Measurements from ENCODE around the gene PPP3CA.

PPP3CA gene

DNA sequence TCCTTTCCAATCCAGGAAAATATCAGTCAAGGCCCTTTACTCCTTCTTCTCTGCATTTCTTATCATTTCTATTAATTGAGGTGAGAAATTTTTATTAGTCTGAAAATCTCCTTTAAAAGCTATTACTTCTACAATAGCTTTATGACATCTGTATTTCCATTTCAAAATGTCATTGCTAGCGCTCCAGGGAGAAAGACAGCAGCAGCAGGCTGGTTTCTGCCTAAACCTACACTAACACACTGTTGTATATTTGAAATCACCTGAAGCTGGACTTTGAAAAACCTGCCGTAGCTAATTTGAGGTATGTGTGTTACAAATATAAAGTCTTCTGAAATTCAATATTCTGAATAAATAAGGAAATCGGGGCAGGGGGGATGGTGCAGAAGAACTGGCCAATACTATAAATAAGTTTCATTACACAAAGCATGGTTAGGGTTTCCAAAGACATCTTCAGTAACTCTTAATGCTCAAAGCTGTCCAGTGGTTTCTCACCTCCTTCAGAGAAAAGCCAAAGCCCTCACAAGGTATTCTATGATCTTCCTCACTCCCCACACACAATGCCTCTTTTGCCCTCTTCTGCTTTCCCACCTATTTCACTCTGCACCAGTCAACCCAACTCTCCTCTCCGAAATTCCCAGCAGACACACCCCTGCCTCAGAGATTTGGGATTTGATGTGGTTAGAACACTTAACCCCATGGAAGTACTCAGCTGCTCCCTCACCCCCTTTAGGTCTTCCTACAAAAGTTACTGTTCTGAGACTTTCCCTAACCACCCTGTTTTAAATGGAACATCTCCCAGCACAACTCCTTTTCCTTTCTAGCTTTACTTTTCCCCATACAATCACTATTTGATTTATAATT lies 122.7 kb downstream of the PPP3CA start:
- Histone ChIP-seq H2BK5ac (ENCODE audit: low read length) (no peak overlapping the region), H2BK15ac (replicated peaks; ENCODE audit: low read depth) (no peak overlapping the region), H3K4me2 (ENCODE audit: low read length) (no peak overlapping the region), H3K4me3 (ENCODE audit: low read length) (no peak overlapping the region), H3K23ac (ENCODE audit: low read length) (no peak overlapping the region), H4K5ac (ENCODE audit: low read length) (no peak overlapping the region), H4K8ac (ENCODE audit: low read depth, low read length) (no peak overlapping the region), H3K79me2 (ENCODE audit: control insufficient read depth, insufficient read depth, low read length) (no peaks in the 10 kb centered on the region), H3K4ac (ENCODE audit: low read depth, low read length) (no peak overlapping the region), H3K27ac (ENCODE audit: low read depth, low read length) (no peak overlapping the region), H2BK120ac (ENCODE audit: low read depth, low read length) (no peak overlapping the region), H3K36me3 (ENCODE audit: control insufficient read depth, insufficient read depth, low read length) (no peaks in the 10 kb centered on the region), H3K4me1 (ENCODE audit: control insufficient read depth, low read depth, low read length) (no peaks in the 10 kb centered on the region), H3K9ac (ENCODE audit: low read length) (no peak overlapping the region), H3K18ac (ENCODE audit: low read length) (no peak overlapping the region), H2AK5ac (ENCODE audit: low read length) (no peak overlapping the region), H3K79me1 (ENCODE audit: low read length) (no peaks in the 10 kb centered on the region), H3K27me3 (ENCODE audit: insufficient read depth, low read length, poor library complexity) (no peaks in the 10 kb centered on the region), H3K56ac (ENCODE audit: low read length) (no peak overlapping the region)
- no CpG with 5 or more reads among the region's 4 CpGs for WGBS (ENCODE audit: extremely low coverage, insufficient coverage, low lambda C conversion rate)
- no peak for DNase-seq

DNA sequence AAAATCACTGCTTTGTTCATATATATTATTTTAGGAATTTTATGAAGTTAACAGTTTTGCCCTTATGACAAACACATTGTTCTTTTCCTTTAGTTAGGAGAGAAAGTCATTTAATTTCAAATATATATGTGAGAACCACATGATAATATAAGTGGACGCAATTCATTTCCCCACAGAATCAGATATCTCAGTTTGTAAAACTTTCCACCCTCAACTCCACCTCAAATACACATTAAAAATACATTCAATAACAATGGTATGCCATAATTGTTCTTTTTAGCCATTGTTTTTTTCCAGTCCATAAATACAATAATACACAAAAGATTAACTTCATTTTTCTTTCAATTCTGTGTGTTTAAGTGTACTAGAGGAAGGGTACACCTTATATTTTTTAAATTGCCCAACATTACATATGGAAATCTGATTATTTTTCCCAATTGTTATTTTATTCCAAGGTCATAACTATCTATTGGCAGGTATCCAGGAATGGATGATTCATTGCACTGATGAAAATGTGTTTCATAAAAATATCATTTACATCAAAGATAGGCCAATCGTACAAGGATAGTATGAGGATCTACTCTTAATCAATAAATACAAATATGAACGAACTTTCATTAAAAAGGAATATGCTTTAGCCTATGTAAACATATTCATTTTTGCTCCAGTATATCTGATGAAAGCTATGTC lies 125.0 kb downstream of the PPP3CA start:
- H3K79me1 ChIP-seq (ENCODE audit: low read length), result no peaks in the 10 kb centered on the region
- no peak overlapping the region for H3K27ac ChIP-seq (ENCODE audit: low read depth, low read length)
- no peak overlapping the region for H3K4me3 ChIP-seq (ENCODE audit: low read length)
- H3K4me2 ChIP-seq (ENCODE audit: low read length), result no peak overlapping the region
- H2BK5ac ChIP-seq (ENCODE audit: low read length), result no peak overlapping the region
- no peaks in the 10 kb centered on the region for H3K4me1 ChIP-seq (ENCODE audit: control insufficient read depth, low read depth, low read length)
- no peak overlapping the region for H4K5ac ChIP-seq (ENCODE audit: low read length)
- no peak overlapping the region for H3K23ac ChIP-seq (ENCODE audit: low read length)
- no peak overlapping the region for H2AK5ac ChIP-seq (ENCODE audit: low read length)
- no CpG with 5 or more reads among the region's 3 CpGs for WGBS (ENCODE audit: extremely low coverage, insufficient coverage, low lambda C conversion rate)
- no peak overlapping the region for H3K4ac ChIP-seq (ENCODE audit: low read depth, low read length)
- no peaks in the 10 kb centered on the region for H3K36me3 ChIP-seq (ENCODE audit: control insufficient read depth, insufficient read depth, low read length)
- H4K8ac ChIP-seq (ENCODE audit: low read depth, low read length), result no peak overlapping the region
- no peak overlapping the region for H2BK120ac ChIP-seq (ENCODE audit: low read depth, low read length)
- no peak overlapping the region for H3K56ac ChIP-seq (ENCODE audit: low read length)
- DNase-seq, result no peak
- H3K79me2 ChIP-seq (ENCODE audit: control insufficient read depth, insufficient read depth, low read length), result no peaks in the 10 kb centered on the region
- H3K27me3 ChIP-seq (ENCODE audit: insufficient read depth, low read length, poor library complexity), result no peaks in the 10 kb centered on the region
- no peak overlapping the region for H2BK15ac ChIP-seq (replicated peaks; ENCODE audit: low read depth)
- no peak overlapping the region for H3K18ac ChIP-seq (ENCODE audit: low read length)
- no peak overlapping the region for H3K9ac ChIP-seq (ENCODE audit: low read length)

DNA sequence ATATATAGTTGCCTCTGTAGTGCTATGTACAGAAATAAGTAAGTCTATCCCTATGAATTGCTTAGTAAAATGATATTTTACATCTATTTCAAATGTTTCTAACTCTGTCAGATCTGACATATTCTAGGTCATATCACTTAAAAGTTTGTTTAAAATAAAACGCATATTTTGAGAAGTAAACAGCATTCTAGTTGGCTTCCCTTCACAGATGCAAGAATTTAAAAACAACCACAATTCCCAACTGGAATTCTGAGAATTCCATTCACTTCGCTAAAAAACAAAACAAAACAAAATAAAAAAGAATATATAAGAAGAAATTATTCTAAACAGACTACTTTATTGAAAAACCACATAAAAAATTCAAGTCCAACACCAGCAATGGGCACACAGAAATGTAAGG lies 126.0 kb downstream of the PPP3CA start:
- no peak overlapping the region for H3K9ac ChIP-seq (ENCODE audit: low read length)
- no peaks in the 10 kb centered on the region for H3K27me3 ChIP-seq (ENCODE audit: insufficient read depth, low read length, poor library complexity)
- no CpG with 5 or more reads among the region's 2 CpGs for WGBS (ENCODE audit: extremely low coverage, insufficient coverage, low lambda C conversion rate)
- H2BK15ac ChIP-seq (replicated peaks; ENCODE audit: low read depth), result no peak overlapping the region
- H4K5ac ChIP-seq (ENCODE audit: low read length), result no peak overlapping the region
- no peaks in the 10 kb centered on the region for H3K4me1 ChIP-seq (ENCODE audit: control insufficient read depth, low read depth, low read length)
- no peak overlapping the region for H3K18ac ChIP-seq (ENCODE audit: low read length)
- no peak overlapping the region for H3K27ac ChIP-seq (ENCODE audit: low read depth, low read length)
- H3K79me2 ChIP-seq (ENCODE audit: control insufficient read depth, insufficient read depth, low read length), result no peaks in the 10 kb centered on the region
- DNase-seq, result no peak
- no peak overlapping the region for H2BK5ac ChIP-seq (ENCODE audit: low read length)
- no peaks in the 10 kb centered on the region for H3K79me1 ChIP-seq (ENCODE audit: low read length)
- H2AK5ac ChIP-seq (ENCODE audit: low read length), result no peak overlapping the region
- no peak overlapping the region for H2BK120ac ChIP-seq (ENCODE audit: low read depth, low read length)
- H3K4me2 ChIP-seq (ENCODE audit: low read length), result no peak overlapping the region
- no peak overlapping the region for H3K56ac ChIP-seq (ENCODE audit: low read length)
- H3K4ac ChIP-seq (ENCODE audit: low read depth, low read length), result no peak overlapping the region
- no peak overlapping the region for H4K8ac ChIP-seq (ENCODE audit: low read depth, low read length)
- no peaks in the 10 kb centered on the region for H3K36me3 ChIP-seq (ENCODE audit: control insufficient read depth, insufficient read depth, low read length)
- H3K4me3 ChIP-seq (ENCODE audit: low read length), result no peak overlapping the region
- no peak overlapping the region for H3K23ac ChIP-seq (ENCODE audit: low read length)

DNA sequence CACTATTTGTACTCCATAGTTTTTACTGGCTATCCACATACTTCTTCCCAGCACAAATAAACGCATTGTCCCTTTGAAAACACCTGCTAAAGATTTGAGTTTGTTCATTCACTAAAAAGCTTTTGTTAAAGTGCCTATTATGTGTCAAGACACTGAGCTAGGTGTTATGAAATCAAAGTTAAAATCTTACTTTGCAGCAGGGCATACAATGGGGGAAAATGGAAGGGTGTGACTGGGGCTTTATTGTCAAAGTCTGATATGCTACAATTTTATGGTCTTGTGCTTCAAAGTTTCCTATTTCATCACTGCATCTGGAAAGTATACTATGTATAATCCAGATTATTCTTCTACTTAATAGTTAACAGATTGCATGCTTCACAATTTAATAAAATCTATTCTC lies 128.4 kb downstream of the PPP3CA start:
- Histone ChIP-seq H3K9ac (ENCODE audit: low read length) (no peak overlapping the region), H3K23ac (ENCODE audit: low read length) (no peak overlapping the region), H3K4me2 (ENCODE audit: low read length) (no peak overlapping the region), H3K79me2 (ENCODE audit: control insufficient read depth, insufficient read depth, low read length) (no peaks in the 10 kb centered on the region), H3K56ac (ENCODE audit: low read length) (no peak overlapping the region), H2BK15ac (replicated peaks; ENCODE audit: low read depth) (no peak overlapping the region), H3K4me1 (ENCODE audit: control insufficient read depth, low read depth, low read length) (no peaks in the 10 kb centered on the region), H3K4me3 (ENCODE audit: low read length) (no peak overlapping the region), H3K27ac (ENCODE audit: low read depth, low read length) (no peak overlapping the region), H3K18ac (ENCODE audit: low read length) (no peak overlapping the region), H4K5ac (ENCODE audit: low read length) (no peak overlapping the region), H2BK5ac (ENCODE audit: low read length) (no peak overlapping the region), H3K4ac (ENCODE audit: low read depth, low read length) (no peak overlapping the region), H2AK5ac (ENCODE audit: low read length) (no peak overlapping the region), H3K36me3 (ENCODE audit: control insufficient read depth, insufficient read depth, low read length) (no peaks in the 10 kb centered on the region), H2BK120ac (ENCODE audit: low read depth, low read length) (no peak overlapping the region), H4K8ac (ENCODE audit: low read depth, low read length) (no peak overlapping the region), H3K79me1 (ENCODE audit: low read length) (no peaks in the 10 kb centered on the region), H3K27me3 (ENCODE audit: insufficient read depth, low read length, poor library complexity) (no peaks in the 10 kb centered on the region)
- no peak for DNase-seq
- no CpG with 5 or more reads among the region's 1 CpG for WGBS (ENCODE audit: extremely low coverage, insufficient coverage, low lambda C conversion rate)

DNA sequence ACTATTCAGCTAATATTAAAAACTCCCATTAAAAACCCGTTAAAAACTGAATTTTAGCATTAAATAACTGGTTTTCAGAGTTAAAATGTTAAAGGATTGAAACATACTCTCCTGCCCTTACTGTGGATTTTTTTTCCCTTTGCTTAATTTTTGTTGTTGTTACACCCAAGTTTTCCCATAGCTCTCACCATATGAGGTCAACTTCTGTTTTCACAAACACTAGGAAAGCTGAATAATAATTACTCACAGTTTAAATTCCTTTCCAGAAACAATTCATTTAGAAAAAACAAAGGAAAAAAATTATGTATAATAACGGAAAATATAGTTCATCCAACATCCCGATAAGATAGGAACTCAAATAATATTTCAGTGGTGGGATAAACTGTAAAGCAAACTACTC lies 129.0 kb downstream of the PPP3CA start:
- no peak overlapping the region for H2AK5ac ChIP-seq (ENCODE audit: low read length)
- H3K36me3 ChIP-seq (ENCODE audit: control insufficient read depth, insufficient read depth, low read length), result no peaks in the 10 kb centered on the region
- no peaks in the 10 kb centered on the region for H3K79me2 ChIP-seq (ENCODE audit: control insufficient read depth, insufficient read depth, low read length)
- H3K23ac ChIP-seq (ENCODE audit: low read length), result no peak overlapping the region
- no peak overlapping the region for H3K18ac ChIP-seq (ENCODE audit: low read length)
- H3K27me3 ChIP-seq (ENCODE audit: insufficient read depth, low read length, poor library complexity), result no peaks in the 10 kb centered on the region
- H3K4me3 ChIP-seq (ENCODE audit: low read length), result no peak overlapping the region
- H3K4ac ChIP-seq (ENCODE audit: low read depth, low read length), result no peak overlapping the region
- no peak for DNase-seq
- WGBS (ENCODE audit: extremely low coverage, insufficient coverage, low lambda C conversion rate), result 100% methylated on average over 1 of the region's 3 CpGs
- H4K5ac ChIP-seq (ENCODE audit: low read length), result no peak overlapping the region
- H3K79me1 ChIP-seq (ENCODE audit: low read length), result no peaks in the 10 kb centered on the region
- H3K56ac ChIP-seq (ENCODE audit: low read length), result no peak overlapping the region
- no peak overlapping the region for H3K4me2 ChIP-seq (ENCODE audit: low read length)
- H3K9ac ChIP-seq (ENCODE audit: low read length), result no peak overlapping the region
- no peak overlapping the region for H3K27ac ChIP-seq (ENCODE audit: low read depth, low read length)
- no peak overlapping the region for H2BK15ac ChIP-seq (replicated peaks; ENCODE audit: low read depth)
- no peak overlapping the region for H4K8ac ChIP-seq (ENCODE audit: low read depth, low read length)
- H2BK5ac ChIP-seq (ENCODE audit: low read length), result no peak overlapping the region
- H2BK120ac ChIP-seq (ENCODE audit: low read depth, low read length), result no peak overlapping the region
- no peaks in the 10 kb centered on the region for H3K4me1 ChIP-seq (ENCODE audit: control insufficient read depth, low read depth, low read length)
